ENCODE data around the gene CDK5RAP3.
A peak's percentile ranks its signal among the peaks of the same experiment; 100 is the strongest.
"Not testable (repeated sequence)": the region's sequence is repeated elsewhere in the genome, so short reads cannot be mapped to it uniquely, and the experiment has no call there.

Gene CDK5RAP3

GRCh38 chr17:47993964-47994363 is 23.1 kb downstream of the CDK5RAP3 start:
- DNase-seq (ENCODE audit: insufficient read length, low spot score): no peak
- no peak for FAIRE-seq
- no peak for TF ChIP-seq PAX5 (IDR thresholded peaks at IDR 0.05; ENCODE audit: insufficient read depth, low read length, severe bottlenecking)
- no peak for TF ChIP-seq POLR2A (IDR thresholded peaks at IDR 0.05; ENCODE audit: low read depth, low read length)
- no peak for TF ChIP-seq TAF1 (IDR thresholded peaks at IDR 0.05; ENCODE audit: low read depth, low read length)
- no peak for TF ChIP-seq POU2F2 (IDR thresholded peaks at IDR 0.05; ENCODE audit: low read depth, low read length)
- no peak for TF ChIP-seq SPI1 (IDR thresholded peaks at IDR 0.05; ENCODE audit: low read depth, low read length)
- no peak for TF ChIP-seq POLR2AphosphoS5 (IDR thresholded peaks at IDR 0.05; ENCODE audit: low read depth, low read length)

- no peak for TF ChIP-seq POU2F2 (IDR thresholded peaks at IDR 0.05; ENCODE audit: low read depth, low read length)
- no peak for TF ChIP-seq TAF1 (IDR thresholded peaks at IDR 0.05; ENCODE audit: low read depth, low read length)
- TF ChIP-seq PAX5 (IDR thresholded peaks at IDR 0.05; ENCODE audit: insufficient read depth, low read length, severe bottlenecking): no peak
- TF ChIP-seq POLR2AphosphoS5 (IDR thresholded peaks at IDR 0.05; ENCODE audit: low read depth, low read length): no peak
- TF ChIP-seq POLR2A (IDR thresholded peaks at IDR 0.05; ENCODE audit: low read depth, low read length): no peak
- no peak for TF ChIP-seq SPI1 (IDR thresholded peaks at IDR 0.05; ENCODE audit: low read depth, low read length)
- no peak for FAIRE-seq
- DNase-seq (ENCODE audit: insufficient read length, low spot score): no peak
Observed at GRCh38 chr17:47994724-47995123, 23.8 kb downstream of the CDK5RAP3 start.

GRCh38 chr17:47995241-47995935 is 24.5 kb downstream of the CDK5RAP3 start:
- no peak for DNase-seq (ENCODE audit: insufficient read length, low spot score)
- FAIRE-seq: no peak
- no peak for TF ChIP-seq POU2F2 (IDR thresholded peaks at IDR 0.05; ENCODE audit: low read depth, low read length)
- no peak for TF ChIP-seq SPI1 (IDR thresholded peaks at IDR 0.05; ENCODE audit: low read depth, low read length)

GRCh38 chr17:47996201-47996600 is 25.3 kb downstream of the CDK5RAP3 start:
- no peak for TF ChIP-seq POLR2AphosphoS5 (IDR thresholded peaks at IDR 0.05; ENCODE audit: low read depth, low read length)
- no peak for TF ChIP-seq POLR2A (IDR thresholded peaks at IDR 0.05; ENCODE audit: low read depth, low read length)
- no peak for TF ChIP-seq POU2F2 (IDR thresholded peaks at IDR 0.05; ENCODE audit: low read depth, low read length)
- no peak for TF ChIP-seq SPI1 (IDR thresholded peaks at IDR 0.05; ENCODE audit: low read depth, low read length)
- FAIRE-seq: no peak
- DNase-seq (ENCODE audit: insufficient read length, low spot score): no peak

GRCh38 chr17:47997586-47997985 is 26.7 kb downstream of the CDK5RAP3 start:
- no peak for TF ChIP-seq POLR2A (IDR thresholded peaks at IDR 0.05; ENCODE audit: low read depth, low read length)
- TF ChIP-seq TAF1 (IDR thresholded peaks at IDR 0.05; ENCODE audit: low read depth, low read length): no peak
- TF ChIP-seq POU2F2 (IDR thresholded peaks at IDR 0.05; ENCODE audit: low read depth, low read length): no peak
- TF ChIP-seq PAX5 (IDR thresholded peaks at IDR 0.05; ENCODE audit: insufficient read depth, low read length, severe bottlenecking): no peak
- TF ChIP-seq POLR2AphosphoS5 (IDR thresholded peaks at IDR 0.05; ENCODE audit: low read depth, low read length): no peak
- no peak for TF ChIP-seq SPI1 (IDR thresholded peaks at IDR 0.05; ENCODE audit: low read depth, low read length)
- FAIRE-seq: no peak
- no peak for DNase-seq (ENCODE audit: insufficient read length, low spot score)

- no peak for DNase-seq (ENCODE audit: insufficient read length, low spot score)
- TF ChIP-seq SPI1 (IDR thresholded peaks at IDR 0.05; ENCODE audit: low read depth, low read length) (no peak), PAX5 (IDR thresholded peaks at IDR 0.05; ENCODE audit: insufficient read depth, low read length, severe bottlenecking) (no peak), POLR2A (IDR thresholded peaks at IDR 0.05; ENCODE audit: low read depth, low read length) (no peak), POU2F2 (IDR thresholded peaks at IDR 0.05; ENCODE audit: low read depth, low read length) (no peak), POLR2AphosphoS5 (IDR thresholded peaks at IDR 0.05; ENCODE audit: low read depth, low read length) (no peak), TAF1 (IDR thresholded peaks at IDR 0.05; ENCODE audit: low read depth, low read length) (no peak)
- FAIRE-seq: no peak
Observed at GRCh38 chr17:47998044-47998443, 27.1 kb downstream of the CDK5RAP3 start.

- FAIRE-seq (no peak), DNase-seq (ENCODE audit: insufficient read length, low spot score) (no peak)
- TF ChIP-seq POLR2AphosphoS5 (IDR thresholded peaks at IDR 0.05; ENCODE audit: low read depth, low read length) (no peak), PAX5 (IDR thresholded peaks at IDR 0.05; ENCODE audit: insufficient read depth, low read length, severe bottlenecking) (no peak), TAF1 (IDR thresholded peaks at IDR 0.05; ENCODE audit: low read depth, low read length) (no peak), POLR2A (IDR thresholded peaks at IDR 0.05; ENCODE audit: low read depth, low read length) (no peak), POU2F2 (IDR thresholded peaks at IDR 0.05; ENCODE audit: low read depth, low read length) (no peak), SPI1 (IDR thresholded peaks at IDR 0.05; ENCODE audit: low read depth, low read length) (no peak)
Observed at GRCh38 chr17:47999582-47999981, 28.7 kb downstream of the CDK5RAP3 start.

- TF ChIP-seq POU2F2 (IDR thresholded peaks at IDR 0.05; ENCODE audit: low read depth, low read length) (no peak), SPI1 (IDR thresholded peaks at IDR 0.05; ENCODE audit: low read depth, low read length) (no peak), PAX5 (IDR thresholded peaks at IDR 0.05; ENCODE audit: insufficient read depth, low read length, severe bottlenecking) (no peak), POLR2A (IDR thresholded peaks at IDR 0.05; ENCODE audit: low read depth, low read length) (no peak), POLR2AphosphoS5 (IDR thresholded peaks at IDR 0.05; ENCODE audit: low read depth, low read length) (no peak), TAF1 (IDR thresholded peaks at IDR 0.05; ENCODE audit: low read depth, low read length) (no peak)
- FAIRE-seq (no peak), DNase-seq (ENCODE audit: insufficient read length, low spot score) (no peak)
Observed at GRCh38 chr17:48001197-48001596, 30.3 kb downstream of the CDK5RAP3 start.

GRCh38 chr17:48001657-48002056 is 30.7 kb downstream of the CDK5RAP3 start:
- not testable (repeated sequence) for DNase-seq (ENCODE audit: insufficient read length, low spot score); FAIRE-seq

GRCh38 chr17:48002266-48002915 is 31.5 kb downstream of the CDK5RAP3 start:
- peak; percentile 60 for FAIRE-seq
- no peak for TF ChIP-seq POU2F2 (IDR thresholded peaks at IDR 0.05; ENCODE audit: low read depth, low read length)
- peak; percentile 40 for TF ChIP-seq PAX5 (IDR thresholded peaks at IDR 0.05; ENCODE audit: insufficient read depth, low read length, severe bottlenecking)
- peak; percentile 34; the same call in 1 of the 2 replicates for TF ChIP-seq SPI1 (IDR thresholded peaks at IDR 0.05; ENCODE audit: low read depth, low read length)
- no peak for DNase-seq (ENCODE audit: insufficient read length, low spot score)

Data from GM12891 (cell line).